Rectal smooth muscle tissue (tissue), 1 donor: ENCODE data around the gene CROCC2.

ENCODE experiments used
- H3K27ac ChIP-seq: one replicate; pipeline ENCODE4 v1.7.0; 2013; ENCODE audit warnings: low read depth, low read length, inconsistent platforms
- H3K27me3 ChIP-seq: one replicate; pipeline ENCODE4 v1.7.0; 2013; ENCODE audit warnings: low read length; ENCODE audit not compliant: control insufficient read depth, insufficient read depth
- H3K36me3 ChIP-seq: one replicate; pipeline ENCODE4 v1.7.0; 2013; ENCODE audit warnings: low read length; ENCODE audit not compliant: control insufficient read depth, insufficient read depth
- H3K4me1 ChIP-seq: one replicate; pipeline ENCODE4 v1.7.0; 2013; ENCODE audit warnings: low read length; ENCODE audit not compliant: control insufficient read depth, insufficient read depth
- H3K4me3 ChIP-seq: one replicate; pipeline ENCODE4 v1.7.0; 2013; ENCODE audit warnings: low read length
- H3K9ac ChIP-seq: one replicate; pipeline ENCODE4 v1.7.0; 2013; ENCODE audit warnings: low read length

CROCC2 gene

DNA sequence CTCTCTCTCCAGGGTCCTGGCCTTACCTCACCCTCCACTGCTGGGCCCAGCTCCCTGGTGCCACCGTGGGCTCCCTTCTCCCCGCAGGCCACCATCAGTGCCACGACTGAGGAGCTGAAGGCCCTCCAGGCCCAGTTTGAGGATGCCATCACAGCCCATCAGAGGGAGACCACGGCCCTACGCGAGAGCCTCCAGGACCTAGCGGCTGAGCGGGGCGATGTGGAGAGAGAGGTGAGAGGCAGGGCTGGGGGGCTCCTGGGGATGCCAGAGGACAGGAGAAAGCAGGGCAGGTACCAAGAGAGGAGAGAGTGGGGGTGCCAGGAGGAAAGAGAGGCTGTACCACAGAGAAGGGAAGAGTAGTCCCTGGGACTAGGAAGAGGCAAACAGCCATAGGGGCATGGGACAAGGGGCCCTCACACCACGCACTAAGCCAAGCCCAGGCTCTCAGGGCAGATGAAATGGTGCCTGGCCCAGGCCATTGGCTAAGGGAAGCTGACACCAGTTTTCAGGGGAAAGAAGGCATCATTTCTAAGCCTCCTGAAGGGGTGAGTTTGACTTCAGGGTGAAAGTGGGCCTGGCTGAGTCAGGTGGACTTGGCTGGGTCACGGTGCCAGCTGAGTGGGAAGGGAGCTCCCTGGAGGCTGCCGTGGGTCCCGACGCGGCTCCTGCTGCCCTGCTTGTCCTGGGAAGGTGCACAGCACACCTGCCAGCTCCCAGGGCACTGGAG, 53.2 kb downstream of the CROCC2 start:
- H3K27ac ChIP-seq = no peak overlapping the region
- H3K4me3 ChIP-seq = no peak overlapping the region
- H3K4me1 ChIP-seq = no peaks in the 10 kb centered on the region

GRCh38 chr2:240959941-240960308, 53.8 kb downstream of the CROCC2 start:
- H3K9ac ChIP-seq = no peak overlapping the region
- H3K27ac ChIP-seq = no peak overlapping the region
- no peaks in the 10 kb centered on the region for H3K4me1 ChIP-seq

More for the DNA sequence above, 53.2 kb downstream of the CROCC2 start:
- peaks cover 2% of the 10 kb centered on the region for H3K27me3 ChIP-seq
- no peak overlapping the region for H3K9ac ChIP-seq
- no peaks in the 10 kb centered on the region for H3K36me3 ChIP-seq

GRCh38 chr2:240960309-240960970, 54.3 kb downstream of the CROCC2 start:
- no peak overlapping the region for H3K27ac ChIP-seq
- peaks cover 2% of the 10 kb centered on the region for H3K27me3 ChIP-seq
- H3K4me1 ChIP-seq = no peaks in the 10 kb centered on the region
- no peak overlapping the region for H3K4me3 ChIP-seq
- no peaks in the 10 kb centered on the region for H3K36me3 ChIP-seq
- no peak overlapping the region for H3K9ac ChIP-seq

More at GRCh38 chr2:240959941-240960308, 53.8 kb downstream of the CROCC2 start:
- H3K36me3 ChIP-seq = no peaks in the 10 kb centered on the region
- peaks cover 2% of the 10 kb centered on the region for H3K27me3 ChIP-seq
- H3K4me3 ChIP-seq = no peak overlapping the region

DNA sequence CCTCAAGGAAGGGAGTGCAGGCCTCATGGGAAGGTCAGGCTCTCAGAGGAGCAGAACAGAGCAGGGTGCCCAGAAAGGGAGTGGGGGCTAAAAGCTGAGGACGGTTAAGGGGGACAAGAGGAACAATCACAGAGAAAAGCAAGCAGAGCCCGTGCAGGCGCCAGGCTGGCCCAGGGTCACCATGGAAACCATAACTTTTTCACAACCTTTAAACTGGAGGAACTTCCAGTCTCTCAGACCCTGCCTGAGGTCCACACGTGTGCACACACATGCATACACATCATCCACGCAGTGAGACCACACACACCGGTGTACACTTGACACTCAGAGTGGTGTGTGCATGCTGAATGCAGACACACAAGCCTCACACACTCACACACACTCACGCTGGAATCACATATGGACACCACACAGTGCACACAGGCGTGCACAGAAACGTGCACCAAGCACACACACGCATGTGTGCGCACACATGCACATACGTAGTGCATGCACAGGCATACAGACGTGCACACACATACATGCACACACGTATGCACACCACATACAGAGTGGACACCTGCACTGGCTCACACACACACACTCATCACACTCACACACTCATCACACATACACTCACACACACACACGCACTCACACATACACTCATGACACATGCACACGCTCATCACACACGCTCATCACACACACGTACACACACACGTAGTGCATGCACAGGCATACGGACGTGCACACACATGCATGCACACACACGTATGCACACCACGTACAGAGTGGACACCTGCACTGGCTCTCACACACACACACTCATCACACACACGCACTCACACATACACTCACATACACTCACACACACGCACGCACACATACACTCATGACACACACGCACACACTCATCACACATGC, 55.1 kb downstream of the CROCC2 start:
- no peak overlapping the region for H3K27ac ChIP-seq
- peaks cover 2% of the 10 kb centered on the region for H3K27me3 ChIP-seq
- no peaks in the 10 kb centered on the region for H3K4me1 ChIP-seq
- H3K9ac ChIP-seq = no peak overlapping the region
- H3K4me3 ChIP-seq = no peak overlapping the region
- H3K36me3 ChIP-seq = no peaks in the 10 kb centered on the region

DNA sequence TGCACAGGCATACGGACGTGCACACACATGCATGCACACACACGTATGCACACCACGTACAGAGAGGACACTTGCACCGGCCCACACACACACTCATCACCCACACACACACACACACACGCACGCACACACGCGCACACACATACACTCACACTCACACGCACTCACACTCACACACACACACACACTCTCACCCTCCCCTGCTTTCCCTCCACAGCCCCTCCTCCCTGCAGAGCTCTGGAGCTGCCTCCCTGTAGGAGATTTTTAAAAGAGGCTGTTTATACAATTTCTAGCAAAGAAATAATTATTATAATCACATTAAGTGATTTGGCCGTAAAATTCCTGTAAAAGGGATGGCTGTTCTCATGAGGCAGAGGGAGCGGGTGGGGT, 55.8 kb downstream of the CROCC2 start:
- no peak overlapping the region for H3K27ac ChIP-seq
- no peaks in the 10 kb centered on the region for H3K4me1 ChIP-seq
- no peaks in the 10 kb centered on the region for H3K36me3 ChIP-seq
- H3K4me3 ChIP-seq = no peak overlapping the region
- no peak overlapping the region for H3K9ac ChIP-seq
- H3K27me3 ChIP-seq = peaks cover 2% of the 10 kb centered on the region

GRCh38 chr2:240962300-240963064, 56.3 kb downstream of the CROCC2 start:
- Histone ChIP-seq H3K27me3 (no peaks in the 10 kb centered on the region), H3K27ac (no peak overlapping the region), H3K36me3 (no peaks in the 10 kb centered on the region), H3K4me1 (no peaks in the 10 kb centered on the region), H3K9ac (no peak overlapping the region), H3K4me3 (no peak overlapping the region)

- no peak overlapping the region for H3K9ac ChIP-seq
- H3K4me3 ChIP-seq = no peak overlapping the region
- no peaks in the 10 kb centered on the region for H3K27me3 ChIP-seq
- no peaks in the 10 kb centered on the region for H3K36me3 ChIP-seq
- H3K27ac ChIP-seq = no peak overlapping the region
- no peaks in the 10 kb centered on the region for H3K4me1 ChIP-seq
Measured at GRCh38 chr2:240963065-240963867, 57.1 kb downstream of the CROCC2 start.

GRCh38 chr2:240963868-240964703, 58.0 kb downstream of the CROCC2 start:
- Histone ChIP-seq H3K4me1 (no peaks in the 10 kb centered on the region), H3K27ac (no peak overlapping the region), H3K27me3 (no peaks in the 10 kb centered on the region), H3K4me3 (no peak overlapping the region), H3K36me3 (no peaks in the 10 kb centered on the region), H3K9ac (no peak overlapping the region)

DNA sequence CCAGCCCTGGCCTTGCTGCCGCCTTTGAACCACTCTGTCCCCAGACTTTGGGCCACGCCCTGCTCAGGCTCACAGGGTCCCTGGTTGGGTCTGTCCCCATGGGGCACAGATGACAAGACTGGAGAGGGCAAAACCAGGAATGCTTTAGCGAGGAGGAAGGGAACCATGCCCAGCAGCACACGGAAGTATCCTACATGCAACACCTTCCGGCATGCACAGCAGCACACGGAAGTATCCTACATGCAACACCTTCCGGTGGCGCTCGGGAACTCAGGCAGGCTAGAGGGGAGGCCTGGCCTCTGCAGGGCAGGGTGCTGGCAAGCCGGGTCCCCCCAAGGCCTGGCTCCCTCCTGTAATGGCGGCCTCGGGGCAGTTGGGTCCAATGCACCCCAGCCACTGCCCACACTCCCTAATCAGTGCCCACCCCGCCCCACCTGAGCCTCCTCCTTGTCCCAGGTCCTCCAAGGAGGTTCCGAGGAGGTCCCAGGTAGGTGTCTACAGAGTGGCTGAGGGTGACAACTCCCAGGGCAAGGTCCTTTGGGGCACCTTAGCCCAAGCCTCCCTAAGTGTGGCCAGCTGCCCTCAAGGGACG, 58.7 kb downstream of the CROCC2 start:
- Histone ChIP-seq H3K4me1 (no peaks in the 10 kb centered on the region), H3K27me3 (no peaks in the 10 kb centered on the region), H3K4me3 (no peak overlapping the region), H3K36me3 (no peaks in the 10 kb centered on the region), H3K9ac (no peak overlapping the region), H3K27ac (no peak overlapping the region)

GRCh38 chr2:240965296-240965904, 59.3 kb downstream of the CROCC2 start:
- no peak overlapping the region for H3K9ac ChIP-seq
- H3K4me1 ChIP-seq = no peaks in the 10 kb centered on the region
- H3K36me3 ChIP-seq = no peaks in the 10 kb centered on the region
- H3K4me3 ChIP-seq = no peak overlapping the region
- H3K27ac ChIP-seq = no peak overlapping the region
- no peaks in the 10 kb centered on the region for H3K27me3 ChIP-seq
